ENCODE data around the gene PRKG1.

Gene PRKG1

GRCh38 chr10:51086710-51087109 is 12.4 kb downstream of the PRKG1 start:
- no peak for DNase-seq (ENCODE audit: low spot score)
- no peak for TF ChIP-seq CTCF (conservative IDR thresholded peaks at IDR 0.05; ENCODE audit: low read depth)
- H3K27ac ChIP-seq: no peak overlapping the region
- CTCF ChIA-PET: interaction anchor here (0.5 kb wide), 1 partner anchor 301 kb away, joined by 3 read pairs; no protein-coding TSS in a partner anchor
- POLR2A ChIA-PET (ENCODE audit: low non-redundant PET): no interaction called here

- H3K27ac ChIP-seq: no peak overlapping the region
- POLR2A ChIA-PET (ENCODE audit: low non-redundant PET): no interaction called here
- TF ChIP-seq CTCF (conservative IDR thresholded peaks at IDR 0.05; ENCODE audit: low read depth): no peak
- CTCF ChIA-PET: interaction anchor here (0.5 to 0.6 kb wide), 2 partner anchors 301 to 336 kb away, joined by 3 read pairs; no protein-coding TSS in a partner anchor
- no peak for DNase-seq (ENCODE audit: low spot score)
These were observed 12.8 kb downstream of the PRKG1 start for GRCh38 chr10:51087114-51087513.

GRCh38 chr10:51090190-51090589 is 15.9 kb downstream of the PRKG1 start:
- TF ChIP-seq CTCF (conservative IDR thresholded peaks at IDR 0.05; ENCODE audit: low read depth): no peak
- ChIA-PET CTCF (no interaction called here), POLR2A (ENCODE audit: low non-redundant PET) (no interaction called here)
- DNase-seq (ENCODE audit: low spot score): no peak
- H3K27ac ChIP-seq: no peak overlapping the region

- POLR2A ChIA-PET (ENCODE audit: low non-redundant PET): no interaction called here
- CTCF ChIA-PET: interaction anchor here (0.6 kb wide), 1 partner anchor 90 kb away, joined by 3 read pairs; no protein-coding TSS in a partner anchor
These were observed 18.1 kb downstream of the PRKG1 start for GRCh38 chr10:51092402-51092801.

GRCh38 chr10:51095444-51095843 is 21.2 kb downstream of the PRKG1 start:
- no peak for DNase-seq (ENCODE audit: low spot score)
- CTCF ChIA-PET: no interaction called here
- no peak overlapping the region for H3K27ac ChIP-seq
- no peak for TF ChIP-seq CTCF (conservative IDR thresholded peaks at IDR 0.05; ENCODE audit: low read depth)
- POLR2A ChIA-PET (ENCODE audit: low non-redundant PET): no interaction called here

More at GRCh38 chr10:51092402-51092801, 18.1 kb downstream of the PRKG1 start:
- DNase-seq (ENCODE audit: low spot score): no peak
- H3K27ac ChIP-seq: no peak overlapping the region
- no peak for TF ChIP-seq CTCF (conservative IDR thresholded peaks at IDR 0.05; ENCODE audit: low read depth)

- H3K27ac ChIP-seq: no peak overlapping the region
- no peak for DNase-seq (ENCODE audit: low spot score)
- TF ChIP-seq CTCF (conservative IDR thresholded peaks at IDR 0.05; ENCODE audit: low read depth): no peak
- CTCF ChIA-PET: interaction anchor here (0.6 kb wide), 1 partner anchor 1470 kb away, joined by 3 read pairs; no protein-coding TSS in a partner anchor
- POLR2A ChIA-PET (ENCODE audit: low non-redundant PET): no interaction called here
These were observed 23.3 kb downstream of the PRKG1 start for GRCh38 chr10:51097546-51097945.

GRCh38 chr10:51100221-51100620 is 25.9 kb downstream of the PRKG1 start:
- POLR2A ChIA-PET (ENCODE audit: low non-redundant PET): no interaction called here
- no peak for TF ChIP-seq CTCF (conservative IDR thresholded peaks at IDR 0.05; ENCODE audit: low read depth)
- CTCF ChIA-PET: no interaction called here
- no peak for DNase-seq (ENCODE audit: low spot score)
- H3K27ac ChIP-seq: no peak overlapping the region
